GM18861 (cell line): ENCODE measurements around the gene SMPD4.
"Not testable (repeated sequence)": the region's sequence is repeated elsewhere in the genome, so short reads cannot be mapped to it uniquely, and the experiment has no call there.

ENCODE experiments used
- ATAC-seq: cut with Tn5 transposase; IDR thresholded peaks from one replicate; pipeline ENCODE4 v1.9.1; 2021; ENCODE audit not compliant: unreplicated experiment

Gene SMPD4

DNA sequence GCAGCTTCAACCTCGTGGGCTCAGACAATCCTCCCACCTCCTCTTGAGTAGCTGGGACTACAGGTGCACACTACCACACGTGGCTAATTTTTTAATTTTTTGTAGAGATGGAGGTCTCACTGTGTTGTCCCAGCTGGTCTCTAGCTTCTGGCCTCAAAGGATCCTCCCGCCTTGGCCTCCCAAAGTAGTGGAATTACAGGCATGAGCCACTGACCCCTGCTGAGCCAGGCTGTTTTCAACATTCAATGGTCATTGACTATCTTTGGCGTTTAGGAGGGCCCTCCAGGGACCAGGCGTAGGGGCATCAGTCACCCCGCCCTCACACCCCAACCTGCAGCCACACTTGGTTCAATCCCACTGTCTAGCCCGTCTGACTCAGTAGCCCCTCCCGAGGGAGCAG is 5.9 kb upstream of the SMPD4 start:
- no peak for ATAC-seq

DNA sequence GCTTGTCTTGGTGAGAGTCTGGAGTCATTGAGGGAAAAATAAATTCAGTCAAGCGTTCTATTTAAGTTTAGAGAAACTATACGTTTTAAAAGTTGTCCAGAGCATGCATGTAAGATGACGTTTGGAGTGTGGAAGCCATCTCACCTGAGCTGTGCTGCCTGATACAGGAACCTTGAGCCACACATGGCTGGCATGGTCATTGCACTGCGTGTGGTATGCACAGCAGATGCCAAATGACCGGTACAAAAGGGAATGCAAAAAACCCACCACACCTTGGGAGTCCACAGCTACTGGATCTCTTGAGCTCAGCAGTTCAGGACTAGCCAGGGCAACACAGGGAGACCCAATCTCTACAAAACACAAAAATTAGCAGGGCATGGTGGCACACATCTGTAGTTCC is 5.0 kb upstream of the SMPD4 start:
- no peak for ATAC-seq

DNA sequence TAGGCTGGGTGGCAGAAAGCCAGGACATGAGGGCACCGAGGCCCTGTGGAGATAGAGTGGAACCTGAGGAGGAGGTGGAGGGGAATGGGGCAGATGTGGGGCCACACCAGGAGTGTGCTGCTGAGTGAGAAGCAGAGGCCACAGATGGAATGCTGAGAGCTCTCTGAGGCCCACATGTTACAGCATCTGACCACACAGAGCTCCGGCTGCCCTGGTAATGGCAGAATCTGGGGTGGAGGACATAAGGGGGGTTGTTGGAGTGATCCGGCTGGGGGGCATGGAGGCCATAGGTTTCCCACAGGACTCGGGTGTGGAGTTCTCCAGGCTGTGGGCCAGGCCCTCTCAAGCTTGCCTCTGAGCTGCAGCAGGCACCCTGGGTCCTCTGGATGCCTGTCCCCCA is 4.5 kb upstream of the SMPD4 start:
- no peak for ATAC-seq

DNA sequence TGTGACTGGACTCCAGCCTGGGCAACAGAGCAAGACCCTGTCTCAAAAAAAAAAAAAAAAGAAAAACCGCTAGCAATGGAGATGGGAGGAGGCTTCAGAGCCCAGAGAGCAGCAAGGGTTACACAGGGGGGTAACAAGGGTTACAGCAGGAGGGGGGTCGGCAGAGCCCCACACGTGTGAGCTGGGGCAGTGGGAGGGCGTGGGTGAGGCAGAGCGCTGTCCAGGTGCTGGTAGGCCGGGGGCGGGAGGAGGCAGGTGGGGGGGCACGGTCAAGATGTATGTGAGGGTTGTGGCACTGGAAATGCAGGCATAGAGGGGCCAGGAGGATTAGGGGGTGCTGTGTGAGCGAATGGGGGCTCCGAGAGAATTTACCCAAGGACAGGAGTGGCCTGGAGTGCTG is 4.0 kb upstream of the SMPD4 start:
- ATAC-seq = no peak

DNA sequence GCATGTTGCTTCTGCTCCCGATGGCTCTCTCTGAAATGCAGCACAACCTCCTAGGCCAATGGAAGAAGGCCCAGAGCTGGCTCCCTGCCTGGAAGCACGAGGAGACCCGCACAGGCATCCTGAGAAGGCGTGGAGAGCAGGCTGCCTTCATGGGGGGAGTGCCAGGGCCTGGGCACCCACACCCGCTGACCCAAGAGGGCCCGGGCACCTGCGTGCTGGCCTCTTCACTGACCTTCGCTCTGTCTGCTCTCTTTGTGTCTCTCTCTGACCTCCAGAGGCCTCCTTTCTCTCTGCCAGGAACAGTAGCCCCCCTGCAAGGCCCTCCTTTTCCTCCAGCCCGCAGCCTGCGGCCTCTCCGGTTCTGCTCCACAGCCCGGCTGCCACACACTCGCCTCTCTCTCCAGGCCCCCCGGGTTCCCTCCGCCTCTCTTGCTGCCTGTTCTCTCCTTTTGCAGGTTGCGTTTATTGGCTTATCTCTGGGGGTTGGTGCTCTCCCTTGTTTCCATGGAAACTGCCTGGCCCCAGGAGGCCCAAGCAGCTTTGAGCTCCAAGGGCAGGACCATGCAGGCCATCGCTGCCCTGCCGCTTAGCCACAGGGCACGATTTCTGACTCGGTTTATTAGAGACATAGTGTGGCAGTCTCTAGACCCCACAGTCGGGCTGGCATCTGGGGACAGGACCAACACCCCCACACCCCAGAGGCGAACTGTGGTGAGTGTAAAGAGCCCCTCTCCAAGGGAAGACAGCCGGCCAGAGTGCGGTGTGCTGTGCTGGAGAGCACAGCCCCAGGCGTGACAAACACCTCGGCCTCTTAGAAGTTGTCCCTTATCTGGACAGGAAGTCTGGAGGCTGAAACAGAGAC is 2.3 kb upstream of the SMPD4 start:
- no peak for ATAC-seq

DNA sequence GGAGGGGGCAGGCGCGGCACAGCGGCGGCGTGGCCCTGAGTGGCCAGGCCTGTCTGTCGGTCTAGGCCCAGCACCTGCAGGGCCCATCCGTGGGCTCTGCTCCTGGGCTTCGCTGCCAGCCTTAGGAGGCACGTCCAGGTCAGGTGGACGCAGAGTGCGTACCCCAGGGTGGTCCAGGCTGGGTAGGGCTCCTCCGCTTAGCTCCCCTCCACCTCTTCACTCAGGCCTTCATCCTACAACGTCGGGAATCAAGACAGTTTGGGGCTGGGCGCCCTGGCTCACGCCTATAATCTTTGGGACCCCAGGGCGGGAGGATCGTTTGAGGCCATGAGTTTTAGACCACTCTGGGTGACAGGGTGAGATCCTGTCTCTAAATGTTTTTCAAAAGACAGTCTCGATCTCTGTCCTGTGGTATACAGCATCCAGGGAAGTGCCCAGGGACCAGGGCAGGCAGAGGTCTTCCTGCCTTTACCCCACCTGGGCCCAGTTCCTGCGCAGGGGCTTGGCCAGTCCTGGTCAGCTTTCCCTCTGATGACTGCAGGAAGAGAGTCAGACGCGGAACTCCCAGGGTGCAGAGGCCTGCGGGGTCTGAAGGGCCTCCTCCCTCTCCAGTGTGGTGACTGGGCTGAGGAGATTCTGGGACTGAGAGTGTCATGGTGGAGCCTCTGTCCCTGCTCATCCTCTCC is 1.6 kb upstream of the SMPD4 start:
- not testable (repeated sequence) for ATAC-seq

DNA sequence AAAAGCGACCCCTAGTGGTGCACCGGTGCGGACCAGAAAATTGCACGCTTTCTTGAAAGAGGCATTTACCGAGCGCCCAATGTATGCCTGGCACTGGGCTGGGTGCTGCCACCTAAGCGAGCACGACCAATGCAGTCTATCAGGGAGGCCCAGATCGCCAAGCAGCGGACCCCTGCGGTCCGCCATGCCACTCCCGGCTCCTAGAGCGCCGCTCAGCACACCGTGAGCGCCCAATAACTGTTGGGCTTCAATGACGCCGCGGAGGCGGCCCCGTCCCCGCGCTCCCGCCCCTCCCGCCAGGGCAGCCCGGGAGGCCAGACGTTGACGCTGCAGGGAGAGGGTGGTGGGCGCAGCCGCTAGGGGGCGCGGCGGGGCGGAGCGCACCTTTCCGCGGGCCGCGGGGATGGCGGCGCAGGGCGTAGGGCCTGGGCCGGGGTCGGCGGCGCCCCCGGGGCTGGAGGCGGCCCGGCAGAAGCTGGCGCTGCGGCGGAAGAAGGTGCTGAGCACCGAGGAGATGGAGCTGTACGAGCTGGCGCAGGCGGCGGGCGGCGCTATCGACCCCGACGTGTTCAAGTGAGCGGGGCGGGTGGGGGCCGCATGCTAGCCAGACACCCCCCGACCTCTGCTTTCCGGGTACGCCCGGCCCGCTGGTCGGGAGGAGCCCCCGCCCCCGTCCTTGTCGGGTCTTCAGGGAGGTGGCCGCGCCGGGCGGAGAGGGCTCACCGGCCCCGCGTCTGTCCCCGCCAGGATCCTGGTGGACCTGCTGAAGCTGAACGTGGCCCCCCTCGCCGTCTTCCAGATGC is 679 bp upstream of the SMPD4 start, which contains the start of gene MZT2B:
MZT2B (plus strand) TSS at position 383 of the 803 bp plus-strand sequence; CDS start at position 404, 21 bp downstream.
- ATAC-seq = peak; percentile 80

DNA sequence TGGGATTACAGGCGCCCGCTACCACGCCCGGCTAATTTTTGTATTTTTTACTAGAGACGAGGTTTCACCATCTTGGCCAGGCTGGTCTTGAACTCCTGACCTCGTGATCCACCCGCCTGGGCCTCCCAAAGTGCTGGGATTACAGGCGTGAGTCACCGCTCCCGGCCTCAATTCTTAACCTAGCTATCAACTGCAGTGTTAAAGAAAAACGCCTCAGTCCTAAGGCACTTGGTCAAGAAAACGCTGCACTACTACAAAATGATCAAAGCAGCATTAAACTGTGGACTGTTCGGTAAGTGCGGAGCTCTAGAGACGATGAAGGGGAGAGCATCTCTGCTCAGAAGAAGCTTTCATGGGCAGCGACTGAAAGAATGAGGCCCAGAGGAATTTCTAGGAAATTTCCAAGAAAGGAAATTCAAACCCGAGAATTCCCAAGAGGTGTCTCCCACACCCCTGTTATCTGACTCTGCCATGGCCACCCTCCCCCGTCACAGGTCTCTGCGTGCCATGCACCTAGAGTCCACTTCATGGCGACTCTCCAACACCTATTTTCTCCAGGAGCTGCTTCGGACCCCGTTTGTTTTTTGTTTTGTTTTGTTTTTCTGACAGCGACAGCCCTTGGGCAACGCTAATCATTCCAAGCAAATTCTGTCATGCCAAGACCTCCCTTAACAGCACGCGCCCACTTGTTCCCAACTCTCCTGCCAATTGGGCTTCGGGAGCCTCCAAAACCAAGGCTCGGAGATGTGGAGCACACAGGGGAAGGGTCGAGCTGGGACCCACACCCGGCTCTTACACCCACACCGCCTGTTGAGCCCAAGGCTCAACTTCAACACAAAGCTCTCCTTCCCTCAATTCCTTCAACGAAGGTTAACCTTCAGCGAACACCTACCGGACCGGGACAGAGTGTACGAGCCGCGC is 738 bp downstream of the SMPD4 start:
- not testable (repeated sequence) for ATAC-seq

DNA sequence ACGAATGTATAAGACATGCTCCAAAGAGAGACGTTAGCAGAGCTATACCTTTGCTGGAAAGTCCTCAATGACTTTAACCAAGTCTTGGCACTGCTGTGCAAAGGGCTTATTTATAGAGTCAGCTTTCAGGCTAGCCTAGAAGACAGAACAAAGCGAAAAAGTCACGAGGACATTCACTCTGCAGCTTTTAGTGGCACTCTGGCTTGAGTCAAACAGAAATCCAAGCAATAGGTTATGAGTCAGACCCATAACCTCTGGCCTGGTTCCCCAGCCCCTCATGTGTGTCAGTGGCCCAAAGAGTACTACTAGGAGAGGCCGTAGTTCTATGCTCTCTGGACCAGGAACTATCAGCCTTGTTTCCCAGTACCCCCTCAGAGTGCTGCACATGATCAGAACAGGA is 6.5 kb downstream of the SMPD4 start:
- ATAC-seq = peak; percentile 71

DNA sequence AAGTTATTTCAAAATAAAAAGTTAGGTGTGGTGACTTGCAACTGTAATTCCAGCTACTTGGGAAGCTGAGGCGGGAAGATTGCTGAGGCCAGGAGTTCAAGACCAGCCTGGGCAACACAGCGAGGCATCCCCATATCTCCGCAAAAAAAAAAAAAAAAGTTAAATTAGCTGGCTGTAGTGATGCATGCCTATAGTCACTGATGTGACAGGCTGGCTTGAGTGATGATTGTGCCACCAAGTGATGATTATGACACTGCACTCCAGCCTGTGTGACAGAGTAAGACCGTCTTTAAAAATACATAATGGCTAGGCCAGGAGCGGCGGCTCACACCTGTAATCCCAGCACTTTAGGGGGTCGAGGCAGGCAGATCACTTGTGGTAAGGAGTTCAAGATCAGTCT is 11.5 kb downstream of the SMPD4 start:
- no peak for ATAC-seq

DNA sequence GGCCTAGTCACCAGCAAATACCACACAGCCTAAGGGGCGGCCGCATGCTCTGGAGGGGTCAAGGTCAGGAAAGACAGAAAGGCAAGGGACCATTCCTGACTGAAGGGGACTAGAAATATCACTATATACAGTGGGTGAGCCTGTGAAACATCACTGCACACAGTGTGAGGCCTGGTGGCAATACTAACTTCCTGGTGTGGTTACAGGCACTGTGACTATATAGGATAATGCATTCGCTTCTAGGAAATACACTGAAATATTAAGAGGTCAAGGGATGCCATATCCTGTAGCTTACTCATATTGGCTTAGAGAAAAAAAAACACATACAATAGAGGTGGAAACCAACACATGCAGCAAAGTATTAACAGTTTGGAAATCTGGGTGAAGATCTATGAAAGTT is 12.2 kb downstream of the SMPD4 start:
- ATAC-seq = not testable (repeated sequence)

DNA sequence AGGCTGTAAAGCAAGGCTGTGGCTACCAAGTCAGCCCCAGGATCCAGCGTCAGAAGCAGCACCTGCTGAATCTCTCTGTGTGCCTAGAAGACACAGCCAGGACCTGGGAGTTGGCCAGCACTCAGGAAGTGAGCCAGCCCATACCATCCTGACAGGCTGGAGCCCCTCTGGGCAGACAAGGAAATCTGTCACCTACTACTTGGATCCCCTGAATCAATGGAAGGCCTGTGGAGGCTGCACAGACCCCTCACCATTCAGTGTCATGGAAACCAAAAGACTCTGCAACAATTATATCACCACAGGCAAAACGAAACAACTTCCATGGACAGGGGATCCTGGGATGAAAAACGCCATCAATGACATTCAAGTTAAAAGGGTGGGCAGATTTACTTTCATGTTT is 14.8 kb downstream of the SMPD4 start:
- not testable (repeated sequence) for ATAC-seq

DNA sequence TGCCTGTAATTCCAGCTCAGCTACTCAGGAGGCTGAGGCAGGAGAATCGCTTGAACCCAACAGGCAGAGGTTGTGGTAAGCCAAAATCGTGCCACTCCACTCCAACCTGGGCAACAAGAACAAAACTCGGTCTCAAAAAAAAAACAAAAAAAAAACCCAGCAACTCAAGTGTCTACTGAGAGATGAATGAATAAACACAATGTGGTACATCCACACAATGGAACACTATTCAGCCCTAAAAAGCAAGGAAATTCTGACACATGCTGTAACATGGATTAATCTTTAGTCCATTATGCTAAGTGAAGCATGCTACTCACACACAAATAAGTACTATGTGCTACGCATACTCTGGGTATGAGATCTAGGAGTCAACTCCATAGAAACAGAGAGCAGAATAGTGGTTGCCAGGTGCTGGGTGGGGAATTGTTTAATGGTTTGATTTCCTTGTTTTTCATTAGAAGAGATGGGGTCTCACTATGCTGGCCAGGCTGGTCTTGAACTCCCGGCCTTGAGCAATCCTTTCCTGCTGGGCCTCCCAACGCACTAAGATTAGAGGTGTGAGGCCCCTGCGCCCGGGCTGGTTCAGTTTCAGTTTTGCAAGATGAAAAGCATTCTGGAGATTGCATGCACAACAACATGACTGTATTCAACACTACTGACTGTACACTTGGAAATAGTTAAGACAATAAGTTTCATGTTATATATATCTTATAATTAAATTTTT is 15.9 kb downstream of the SMPD4 start:
- ATAC-seq = no peak

DNA sequence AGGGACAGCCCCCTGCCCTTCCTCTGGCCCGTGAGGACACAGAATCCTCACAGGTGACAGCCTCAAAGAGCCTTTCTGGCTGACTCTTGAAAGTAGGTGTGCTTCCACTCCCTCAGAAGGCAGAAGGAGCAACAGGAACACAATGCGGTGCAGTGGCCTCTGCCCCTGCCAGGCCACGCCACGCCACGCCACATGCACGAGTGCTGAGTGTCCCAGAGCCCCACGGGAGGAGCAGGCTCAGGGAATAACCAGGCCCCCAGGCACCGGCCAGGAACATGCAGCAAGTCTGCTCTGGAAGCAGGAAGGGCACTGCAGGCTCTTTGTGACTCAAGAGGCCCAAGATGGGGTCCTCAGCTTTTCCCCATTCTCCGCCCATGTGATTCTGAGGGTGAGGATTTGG is 18.4 kb downstream of the SMPD4 start:
- ATAC-seq = no peak

DNA sequence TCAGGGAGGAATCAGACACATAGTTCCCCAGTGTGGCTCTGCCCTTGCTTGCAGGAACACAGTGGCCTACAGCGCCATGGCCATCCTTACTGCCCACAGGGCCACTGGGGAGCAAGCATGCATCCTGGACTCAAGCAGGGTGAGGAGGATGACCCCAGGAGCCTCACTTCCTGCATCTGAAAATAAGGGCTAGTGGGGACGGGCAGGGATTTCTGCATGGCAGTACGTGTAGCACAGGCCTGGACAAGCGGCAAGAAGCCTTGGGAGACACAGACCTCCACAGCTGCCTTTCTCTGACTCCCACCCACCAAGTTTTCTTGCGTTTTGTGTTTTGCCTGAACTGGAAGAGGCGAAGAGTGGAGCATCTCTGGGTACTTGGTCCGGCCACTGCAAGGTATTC is 18.9 kb downstream of the SMPD4 start:
- not testable (repeated sequence) for ATAC-seq

DNA sequence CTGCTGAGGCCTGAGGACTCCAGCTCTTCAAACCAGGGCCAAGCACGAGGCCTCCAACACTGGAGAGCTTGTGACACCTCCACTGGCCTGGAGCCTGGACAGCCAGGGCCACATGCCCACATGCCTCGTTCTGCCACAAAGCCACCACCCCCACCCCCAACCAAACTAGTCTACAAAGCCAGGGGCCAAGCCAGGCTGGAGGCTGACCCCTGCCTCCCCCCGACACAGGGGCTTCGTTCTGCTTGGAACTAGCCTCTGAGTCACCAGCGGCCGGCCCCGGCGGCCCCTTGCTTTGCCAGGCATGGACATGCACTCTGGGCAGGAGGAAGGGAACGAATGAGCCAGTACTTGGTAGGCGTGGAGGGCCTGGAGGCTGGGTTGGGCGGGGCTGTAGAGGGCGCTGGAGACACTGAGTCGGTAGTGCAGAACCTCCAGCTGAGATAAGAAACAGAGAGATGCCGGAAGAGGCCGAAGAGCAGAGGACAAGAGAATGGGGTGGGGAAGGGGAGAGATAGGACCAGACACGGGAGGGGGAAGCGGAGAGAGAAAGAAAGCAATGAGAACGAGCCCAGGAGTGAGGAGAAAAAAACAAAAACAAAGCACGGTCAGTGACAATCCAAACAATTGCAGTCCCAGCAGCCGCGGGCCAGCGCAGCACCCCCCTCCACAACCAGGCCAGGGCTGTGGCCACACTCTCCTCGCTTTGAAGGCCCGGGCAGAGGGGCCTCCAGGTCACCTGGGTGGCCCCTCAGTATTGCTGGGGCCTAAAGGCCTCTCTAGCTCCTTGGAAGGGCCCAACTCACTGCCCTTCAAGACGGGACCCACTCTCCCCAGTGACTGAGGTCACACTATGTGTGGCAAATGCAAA is 20.3 kb downstream of the SMPD4 start:
- not testable (repeated sequence) for ATAC-seq

DNA sequence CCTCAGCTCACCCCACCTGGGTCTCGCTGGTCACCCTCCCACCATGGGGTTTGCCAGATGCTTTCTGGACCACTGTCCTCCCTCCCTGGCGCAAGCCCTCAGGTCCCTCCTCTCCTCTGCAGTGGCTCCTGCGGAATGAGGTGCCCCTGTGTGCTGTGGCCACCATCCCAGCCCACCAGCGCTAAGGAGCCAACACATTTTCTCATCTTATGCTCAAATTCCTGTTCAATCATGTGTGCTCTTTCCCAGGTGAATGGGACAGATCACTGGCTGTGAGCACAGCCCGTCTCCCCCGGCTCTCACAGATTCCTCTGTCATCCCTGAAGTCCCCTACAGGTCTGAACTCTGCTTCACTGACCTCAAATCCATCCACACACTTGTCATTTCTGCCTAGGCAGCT is 21.3 kb downstream of the SMPD4 start:
- ATAC-seq = no peak

DNA sequence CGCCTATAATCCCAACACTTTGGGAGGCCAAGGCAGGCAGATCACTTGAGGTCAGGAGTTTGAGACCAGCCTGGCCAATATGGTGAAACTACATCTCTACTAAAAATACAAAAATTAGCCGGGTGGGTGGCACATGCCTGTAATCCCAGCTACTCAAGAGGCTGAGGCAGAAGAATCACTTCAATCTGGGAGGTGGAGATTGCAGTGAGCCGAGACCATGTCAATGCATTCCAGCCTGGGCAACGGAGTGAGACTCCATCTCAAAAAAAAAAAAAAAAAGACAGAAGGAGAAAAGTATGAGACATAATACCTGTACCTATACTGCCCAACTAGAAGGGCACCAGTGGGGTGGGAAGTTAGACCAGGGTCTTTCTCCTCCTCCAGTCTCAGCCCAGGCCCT is 22.0 kb downstream of the SMPD4 start:
- not testable (repeated sequence) for ATAC-seq

DNA sequence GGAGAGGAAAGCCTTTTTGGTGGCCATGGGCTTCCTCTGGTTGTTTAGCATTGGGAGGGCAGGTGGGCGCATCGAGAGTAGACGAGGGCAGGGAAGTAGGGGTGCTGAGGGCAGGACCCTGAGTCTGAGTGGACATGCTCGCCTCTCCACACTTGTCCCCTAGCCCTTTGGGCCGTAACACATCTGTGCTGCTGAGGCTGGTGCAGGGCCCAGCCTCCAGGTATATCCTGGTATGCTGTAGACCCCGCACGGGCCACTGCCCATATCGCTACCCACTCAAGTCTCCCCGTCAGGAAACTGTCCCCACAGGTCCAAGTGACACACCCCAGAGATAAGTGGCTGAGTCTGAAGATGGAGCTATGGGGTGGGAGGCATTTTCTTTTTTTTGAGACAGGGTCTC is 22.8 kb downstream of the SMPD4 start:
- no peak for ATAC-seq
